ENCODE data around the gene PRELID3B. TPM values are rescaled to one million over a fixed set of nuclear protein-coding genes. Genes with fewer than 3 reads are reported as not detected.
A peak's percentile ranks its signal among the peaks of the same experiment; 100 is the strongest.

The PRELID3B gene
- total RNA-seq, 2 donors from 2014 or later: 168 to 181 TPM

GRCh38 chr20:59001449-59002171, 41.0 kb downstream of the PRELID3B start:
- Mint-ChIP-seq H3K36me3 (ENCODE audit: insufficient read depth in 2 of 2) (peaks cover 2 to 5% of the 10 kb centered on the region in 2 donors), H3K27me3 (ENCODE audit: low read depth) (no peaks in the 10 kb centered on the region), H3K9me3 (no peaks in the 10 kb centered on the region), H3K4me3 (no peak overlapping the region), H3K4me1 (ENCODE audit: low read depth) (peaks cover 26% of the 10 kb centered on the region), H3K27ac (no peak overlapping the region)
- ATAC-seq (replicated peaks in 1 of 2) (no peak), DNase-seq (no peak)

GRCh38 chr20:59001068-59001448, 41.5 kb downstream of the PRELID3B start:
- ATAC-seq (replicated peaks in 1 of 2): no peak
- Mint-ChIP-seq H3K36me3 (ENCODE audit: insufficient read depth in 2 of 2) (peaks cover 2 to 5% of the 10 kb centered on the region in 2 donors), H3K27me3 (ENCODE audit: low read depth) (no peaks in the 10 kb centered on the region), H3K9me3 (no peaks in the 10 kb centered on the region), H3K4me3 (no peak overlapping the region), H3K27ac (no peak overlapping the region), H3K4me1 (ENCODE audit: low read depth) (peaks cover 25% of the 10 kb centered on the region)
- DNase-seq: no peak

DNA sequence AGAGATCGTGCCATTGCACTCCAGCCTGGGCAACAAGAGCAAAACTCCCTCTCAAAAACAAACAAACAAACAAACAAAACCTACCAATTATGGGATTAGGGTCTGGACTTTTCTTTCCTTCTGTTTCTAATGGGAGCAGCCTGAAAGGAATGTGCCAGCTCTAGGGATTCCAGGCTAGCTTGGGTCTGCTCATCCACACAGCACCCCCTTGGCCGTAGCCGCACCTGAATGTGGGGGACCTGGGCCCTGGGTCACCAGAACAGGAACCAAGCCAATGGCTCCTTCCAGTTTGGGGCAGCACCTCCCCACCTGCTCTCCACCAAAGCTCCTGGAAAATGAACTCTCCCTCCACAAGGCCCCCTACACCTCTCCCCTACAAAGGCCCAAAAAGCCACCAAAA, 42.3 kb downstream of the PRELID3B start:
- Mint-ChIP-seq H3K27ac (no peak overlapping the region), H3K27me3 (ENCODE audit: low read depth) (no peaks in the 10 kb centered on the region), H3K9me3 (no peaks in the 10 kb centered on the region), H3K4me3 (no peak overlapping the region), H3K4me1 (ENCODE audit: low read depth) (peaks cover 18% of the 10 kb centered on the region), H3K36me3 (ENCODE audit: insufficient read depth in 2 of 2) (peaks cover 4 to 7% of the 10 kb centered on the region in 2 donors)
- no peak for DNase-seq
- no peak for ATAC-seq (replicated peaks in 1 of 2)

DNA sequence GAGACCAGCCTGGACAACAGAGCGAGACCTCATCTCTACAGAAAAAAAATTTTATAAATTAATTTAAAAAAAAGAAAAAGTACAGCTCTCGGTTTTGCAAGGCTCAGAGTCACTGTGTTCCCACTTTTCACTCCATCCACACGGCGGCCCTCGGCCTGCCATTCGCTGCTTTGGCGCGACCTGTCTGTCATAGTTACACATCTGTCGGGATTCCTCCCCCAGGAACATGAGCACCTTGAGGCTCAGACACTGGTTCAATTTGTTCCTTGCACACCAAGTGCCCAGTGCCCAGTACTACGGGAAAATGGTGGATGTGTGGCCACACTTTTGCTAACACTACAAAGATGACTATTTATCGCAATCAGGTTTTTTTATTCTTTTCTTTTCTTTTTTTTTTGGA, 43.9 kb downstream of the PRELID3B start:
- H3K4me1 Mint-ChIP-seq (ENCODE audit: low read depth): peaks cover under 1% of the 10 kb centered on the region
- H3K27ac Mint-ChIP-seq: no peak overlapping the region
- ATAC-seq (replicated peaks in 1 of 2) (no peak), DNase-seq (no peak)
- peaks cover 6 to 9% of the 10 kb centered on the region in 2 donors for H3K36me3 Mint-ChIP-seq (ENCODE audit: insufficient read depth in 2 of 2)
- H3K27me3 Mint-ChIP-seq (ENCODE audit: low read depth): no peaks in the 10 kb centered on the region
- H3K9me3 Mint-ChIP-seq: no peaks in the 10 kb centered on the region
- H3K4me3 Mint-ChIP-seq: no peak overlapping the region

DNA sequence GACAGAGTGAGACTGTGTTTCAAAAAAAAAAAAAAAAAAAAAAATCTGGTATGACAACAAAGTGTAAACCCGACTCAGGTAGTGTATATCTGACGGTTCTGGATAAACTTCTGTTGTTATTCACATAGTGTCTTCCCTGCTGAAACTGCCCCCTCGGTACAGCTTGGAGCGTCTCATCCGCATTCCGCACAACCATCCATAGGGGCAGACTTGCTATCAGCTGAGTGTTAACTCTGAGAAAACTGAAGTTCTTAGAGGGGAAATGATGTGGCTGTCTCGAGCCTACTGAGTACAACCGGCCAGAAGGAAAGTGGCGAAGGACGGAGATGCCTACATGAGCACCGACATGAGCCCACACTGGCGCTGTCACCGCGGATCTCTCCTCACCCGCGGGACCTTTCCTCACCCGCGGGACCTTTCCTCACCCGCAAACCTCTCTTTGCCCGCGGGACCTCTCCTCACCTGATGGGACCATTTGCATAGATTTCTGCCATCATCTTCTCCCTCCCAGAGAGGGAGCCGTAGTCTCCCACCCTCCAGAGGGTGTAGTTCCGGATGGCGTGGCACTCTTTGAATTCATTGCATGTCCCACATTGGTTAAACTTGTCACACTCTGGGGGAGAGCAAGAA, 45.3 kb downstream of the PRELID3B start:
- no peak for ATAC-seq (replicated peaks in 1 of 2)
- H3K9me3 Mint-ChIP-seq: no peaks in the 10 kb centered on the region
- no peaks in the 10 kb centered on the region for H3K27me3 Mint-ChIP-seq (ENCODE audit: low read depth)
- no peak for DNase-seq
- no peaks in the 10 kb centered on the region for H3K4me1 Mint-ChIP-seq (ENCODE audit: low read depth)
- H3K36me3 Mint-ChIP-seq (ENCODE audit: insufficient read depth in 2 of 2): peaks cover 6 to 10% of the 10 kb centered on the region in 2 donors
- H3K27ac Mint-ChIP-seq: no peak overlapping the region
- no peak overlapping the region for H3K4me3 Mint-ChIP-seq

GRCh38 chr20:58996226-58996611, 46.4 kb downstream of the PRELID3B start:
- Mint-ChIP-seq H3K9me3 (no peaks in the 10 kb centered on the region), H3K4me1 (ENCODE audit: low read depth) (no peaks in the 10 kb centered on the region), H3K36me3 (ENCODE audit: insufficient read depth in 2 of 2) (peaks cover 6 to 12% of the 10 kb centered on the region in 2 donors), H3K4me3 (no peak overlapping the region), H3K27me3 (ENCODE audit: low read depth) (no peaks in the 10 kb centered on the region), H3K27ac (no peak overlapping the region)
- no peak for DNase-seq
- ATAC-seq (replicated peaks in 1 of 2): no peak

GRCh38 chr20:58995461-58996225, 46.9 kb downstream of the PRELID3B start:
- no peaks in the 10 kb centered on the region for H3K9me3 Mint-ChIP-seq
- ATAC-seq (replicated peaks in 1 of 2) (no peak), DNase-seq (no peak)
- no peaks in the 10 kb centered on the region for H3K27me3 Mint-ChIP-seq (ENCODE audit: low read depth)
- H3K4me3 Mint-ChIP-seq: no peak overlapping the region
- H3K36me3 Mint-ChIP-seq (ENCODE audit: insufficient read depth in 2 of 2): peaks cover 6 to 14% of the 10 kb centered on the region in 2 donors
- H3K4me1 Mint-ChIP-seq (ENCODE audit: low read depth): no peaks in the 10 kb centered on the region
- H3K27ac Mint-ChIP-seq: peak overlapping the region; percentile 24

DNA sequence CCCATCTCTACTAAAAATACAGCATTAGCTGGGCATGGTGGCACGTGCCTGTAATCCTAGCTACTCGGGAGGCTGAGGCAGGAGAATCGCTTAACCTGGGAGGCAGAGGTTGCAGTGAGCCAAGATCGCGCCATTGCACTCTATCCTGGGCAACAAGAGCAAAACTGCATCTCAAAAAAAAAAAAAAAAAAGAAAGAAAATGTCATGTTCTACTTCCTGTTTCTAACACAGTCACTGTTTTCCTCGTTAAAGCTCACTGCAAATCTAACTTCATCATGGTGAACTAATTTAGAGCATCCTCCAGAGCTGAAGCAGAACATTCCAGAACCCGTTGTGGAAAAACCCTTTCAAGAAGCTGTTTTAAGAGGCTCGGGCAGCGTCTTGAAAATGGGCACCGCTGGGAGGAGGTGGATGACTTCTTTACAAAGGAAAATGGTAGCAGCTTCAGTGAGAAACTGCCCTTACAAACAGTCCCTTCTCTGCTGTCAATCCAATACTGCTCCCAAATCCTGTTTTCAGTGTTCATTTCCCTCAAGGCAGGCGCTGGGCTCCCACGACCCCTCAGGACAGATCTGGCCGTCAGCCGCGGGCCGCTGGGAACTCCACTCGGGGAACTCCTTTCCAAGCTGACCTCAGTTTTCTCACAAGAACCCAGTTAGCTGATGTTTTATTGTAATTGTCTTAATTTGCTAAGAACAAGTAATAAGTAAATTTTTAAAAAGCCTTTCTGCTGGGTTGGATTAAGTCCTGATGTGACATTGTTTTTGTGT, 48.0 kb downstream of the PRELID3B start:
- ATAC-seq (replicated peaks in 1 of 2) (no peak), DNase-seq (no peak)
- no peaks in the 10 kb centered on the region for H3K9me3 Mint-ChIP-seq
- peaks cover 6 to 17% of the 10 kb centered on the region in 2 donors for H3K36me3 Mint-ChIP-seq (ENCODE audit: insufficient read depth in 2 of 2)
- H3K27me3 Mint-ChIP-seq (ENCODE audit: low read depth): no peaks in the 10 kb centered on the region
- H3K4me3 Mint-ChIP-seq: no peak overlapping the region
- no peaks in the 10 kb centered on the region for H3K4me1 Mint-ChIP-seq (ENCODE audit: low read depth)
- peak overlapping the region; percentile 38 for H3K27ac Mint-ChIP-seq

- H3K27me3 Mint-ChIP-seq (ENCODE audit: low read depth): no peaks in the 10 kb centered on the region
Observed at GRCh38 chr20:58993332-58994248, 49.0 kb downstream of the PRELID3B start.

GRCh38 chr20:58992911-58993310, 49.7 kb downstream of the PRELID3B start:
- no peaks in the 10 kb centered on the region for H3K4me1 Mint-ChIP-seq (ENCODE audit: low read depth)
- DNase-seq (no peak), ATAC-seq (replicated peaks in 1 of 2) (no peak)
- peaks cover 13 to 23% of the 10 kb centered on the region in 2 donors for H3K36me3 Mint-ChIP-seq (ENCODE audit: insufficient read depth in 2 of 2)
- H3K27me3 Mint-ChIP-seq (ENCODE audit: low read depth): no peaks in the 10 kb centered on the region
- no peak overlapping the region for H3K4me3 Mint-ChIP-seq
- H3K27ac Mint-ChIP-seq: peak overlapping the region; percentile 31
- H3K9me3 Mint-ChIP-seq: no peaks in the 10 kb centered on the region

More at GRCh38 chr20:58993332-58994248, 49.0 kb downstream of the PRELID3B start:
- H3K9me3 Mint-ChIP-seq: no peaks in the 10 kb centered on the region
- no peaks in the 10 kb centered on the region for H3K4me1 Mint-ChIP-seq (ENCODE audit: low read depth)
- ATAC-seq (replicated peaks in 1 of 2) (peak in 1 of 2 donors; percentile 13), DNase-seq (no peak)
- H3K36me3 Mint-ChIP-seq (ENCODE audit: insufficient read depth in 2 of 2): peaks cover 12 to 22% of the 10 kb centered on the region in 2 donors
- no peak overlapping the region for H3K4me3 Mint-ChIP-seq
- no peak overlapping the region for H3K27ac Mint-ChIP-seq

DNA sequence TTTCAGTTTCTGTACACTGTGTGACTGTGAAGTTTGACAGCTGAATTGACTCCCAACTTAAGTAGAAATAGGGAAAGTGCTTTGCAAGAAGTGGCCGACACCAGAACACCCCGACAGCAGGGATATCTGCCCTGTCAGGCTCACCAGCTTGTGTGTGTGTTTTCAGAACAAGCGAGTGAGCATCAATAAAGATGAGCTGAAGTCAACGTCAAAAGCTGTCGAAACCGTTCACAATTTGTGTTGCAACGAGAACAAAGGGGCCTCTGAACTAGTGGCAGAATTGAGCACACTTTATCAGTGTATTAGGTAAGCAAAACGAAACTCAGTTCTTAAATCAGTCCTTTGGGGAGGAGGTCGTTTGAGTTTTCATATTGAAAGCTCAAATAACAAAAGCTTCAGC, 50.9 kb downstream of the PRELID3B start:
- peak overlapping the region; percentile 2 for H3K27ac Mint-ChIP-seq
- no peaks in the 10 kb centered on the region for H3K9me3 Mint-ChIP-seq
- no peaks in the 10 kb centered on the region for H3K27me3 Mint-ChIP-seq (ENCODE audit: low read depth)
- peaks cover 9% of the 10 kb centered on the region for H3K4me1 Mint-ChIP-seq (ENCODE audit: low read depth)
- H3K4me3 Mint-ChIP-seq: no peak overlapping the region
- H3K36me3 Mint-ChIP-seq (ENCODE audit: insufficient read depth in 2 of 2): peaks cover 14 to 29% of the 10 kb centered on the region in 2 donors
- ATAC-seq (replicated peaks in 1 of 2) (no peak), DNase-seq (no peak)
